GM19467 (cell line): ENCODE measurements around the gene ZNF616.
A peak's percentile ranks its signal among the peaks of the same experiment; 100 is the strongest.

ENCODE experiments used
- ATAC-seq: cut with Tn5 transposase; IDR thresholded peaks from one replicate; pipeline ENCODE4 v1.9.1; 2021; ENCODE audit warnings: mild to moderate bottlenecking, moderate library complexity; ENCODE audit not compliant: unreplicated experiment

The ZNF616 gene

GRCh38 chr19:52139252-52140031 lies at the start of gene ZNF616:
TSS of gene ZNF616 (minus strand) at chr19:52139938. CDS start at chr19:52130512, 9,426 bp downstream.
- peak; percentile 60 for ATAC-seq

GRCh38 chr19:52188822-52189734 lies 49.3 kb upstream of the ZNF616 start:
- ATAC-seq: no peak

GRCh38 chr19:52187407-52187806 lies 47.7 kb upstream of the ZNF616 start:
- no peak for ATAC-seq

GRCh38 chr19:52176574-52176973 lies 36.8 kb upstream of the ZNF616 start:
- no peak for ATAC-seq

- ATAC-seq: no peak
Measured at GRCh38 chr19:52172347-52172746, 32.6 kb upstream of the ZNF616 start.

- peak; percentile 73 for ATAC-seq
Measured at GRCh38 chr19:52171321-52172169, 31.8 kb upstream of the ZNF616 start, which contains the start of gene ZNF836. TSS of gene ZNF836 (minus strand) at chr19:52171621. CDS start at chr19:52168072, 3,549 bp downstream.

GRCh38 chr19:52170863-52171320 lies 31.2 kb upstream of the ZNF616 start:
- peak; percentile 23 for ATAC-seq

- no peak for ATAC-seq
Measured at GRCh38 chr19:52170304-52170703, 30.6 kb upstream of the ZNF616 start.

- ATAC-seq: no peak
Measured at GRCh38 chr19:52155596-52156359, 16.0 kb upstream of the ZNF616 start.

GRCh38 chr19:52148256-52148655 lies 8.5 kb upstream of the ZNF616 start:
- ATAC-seq: no peak

GRCh38 chr19:52142001-52142595 lies 2.4 kb upstream of the ZNF616 start:
- no peak for ATAC-seq

- no peak for ATAC-seq
Measured at GRCh38 chr19:52141203-52141602, 1.5 kb upstream of the ZNF616 start.

GRCh38 chr19:52140032-52140710 lies 433 bp upstream of the ZNF616 start:
- ATAC-seq: peak; percentile 86

- no peak for ATAC-seq
Measured at GRCh38 chr19:52138983-52139251, 821 bp downstream of the ZNF616 start.

GRCh38 chr19:52138278-52138982 lies 1.3 kb downstream of the ZNF616 start:
- ATAC-seq: no peak

- no peak for ATAC-seq
Measured at GRCh38 chr19:52120286-52120685, 19.5 kb downstream of the ZNF616 start.

- ATAC-seq: no peak
Measured at GRCh38 chr19:52115526-52116053, 24.1 kb downstream of the ZNF616 start.

- ATAC-seq: no peak
Measured at GRCh38 chr19:52114691-52115090, 25.0 kb downstream of the ZNF616 start.
